Left lung (tissue), 10 donors: ENCODE data around the gene MAN2A1. TPM values are rescaled to one million over a fixed set of nuclear protein-coding genes. Genes with fewer than 3 reads are reported as not detected.
A peak's percentile ranks its signal among the peaks of the same experiment; 100 is the strongest.

Experiments
- ATAC-seq: fragments of 200-7000 bp; cut with Tn5 transposase; one replicate; pipeline ENCODE4 v1.9.1; 2020; ENCODE audit warnings: moderate library complexity
- DNase-seq, 4 donors: peaks; one replicate each; pipeline ENCODE4 v3.0.0-alpha.2; 2013 to 2020
- H3K27ac ChIP-seq, 2 donors: fragments of 200-600 bp; sonication (generic) in 1 of 2; one replicate each; pipeline versions ENCODE4 v1.5.0 to v1.8.0; 2020 to 2021
- H3K27me3 ChIP-seq, 2 donors: fragments of 200-600 bp; sonication (generic) in 1 of 2; one replicate each; pipeline versions ENCODE4 v1.5.0 to v1.8.0; 2020 to 2021
- H3K36me3 ChIP-seq, 2 donors: fragments of 200-600 bp; sonication (generic) in 1 of 2; one replicate each; pipeline versions ENCODE4 v1.5.0 to v1.8.0; 2020 to 2021
- H3K4me1 ChIP-seq, 2 donors: fragments of 200-600 bp; one replicate each; pipeline ENCODE4 v1.8.0; 2021
- H3K4me3 ChIP-seq, 2 donors: fragments of 200-600 bp; sonication (generic) in 1 of 2; one replicate each; pipeline versions ENCODE4 v1.5.0 to v1.8.0; 2020 to 2021; ENCODE audit warnings: mild to moderate bottlenecking in 1 of 2
- H3K9me3 ChIP-seq, 2 donors: fragments of 200-600 bp; sonication (generic) in 1 of 2; one replicate each; pipeline versions ENCODE4 v1.5.0 to v1.8.0; 2020 to 2021
- CTCF ChIP-seq, 2 donors: fragments of 200-600 bp; sonication (generic) in 1 of 2; IDR thresholded peaks; one replicate each; pipeline versions ENCODE4 v1.5.0 to v1.8.0; 2021; ENCODE audit warnings: antibody characterized with exemption in 2 of 2
- intact Hi-C, 2 donors: fragments of 100-400 bp; cut with DNase I; formaldehyde crosslinking; loops; one replicate each; pipeline versions ENCODE4 v1.11.2 to v1.14.2; 2022
- polyA plus RNA-seq, 6 donors: library from polyadenylated mRNA; unstranded; fragments of 120-200 nt; gene quantifications; one replicate each; pipeline ENCODE4 v1.2.1, GENCODE V29; 2013; ENCODE audit not compliant: insufficient read length in 6 of 6
- total RNA-seq, 2 donors: library from RNA; stranded (reverse); fragmentation: NEBNext Ultra II Directional; extraction: Animal tissue kit (Norgen Biotek cat#: 25700); gene quantifications; one replicate each; pipeline ENCODE4 v1.2.1, GENCODE V29; 2021
- donor health status: DM: no; HTN: yes; CAD: no.
- donor health status: DM: no; HTN: no; CAD: no.

MAN2A1 gene
- total and polyA plus RNA-seq, 8 donors: 42.2 to 54.7 (median 47.9) TPM

GRCh38 chr5:109723606-109724005, 33.9 kb downstream of the MAN2A1 start:
- no peak overlapping the region for H3K27ac ChIP-seq
- no peak overlapping the region for H3K4me3 ChIP-seq
- intact Hi-C loops: no loop called here

GRCh38 chr5:109725135-109725534, 35.4 kb downstream of the MAN2A1 start:
- no peaks in the 10 kb centered on the region for H3K27me3 ChIP-seq
- no peak for TF ChIP-seq CTCF (IDR thresholded peaks at IDR 0.05)
- H3K9me3 ChIP-seq: no peaks in the 10 kb centered on the region
- no peak for DNase-seq
- peaks cover 0 to 5% of the 10 kb centered on the region in 2 donors for H3K36me3 ChIP-seq
- no peak overlapping the region for H3K27ac ChIP-seq
- ATAC-seq: no peak
- H3K4me1 ChIP-seq: no peaks in the 10 kb centered on the region
- intact Hi-C loops: no loop called here
- no peak overlapping the region for H3K4me3 ChIP-seq

More at GRCh38 chr5:109723606-109724005, 33.9 kb downstream of the MAN2A1 start:
- DNase-seq: no peak
- ATAC-seq: no peak
- Histone ChIP-seq H3K36me3 (no peaks in the 10 kb centered on the region), H3K4me1 (no peaks in the 10 kb centered on the region), H3K9me3 (no peaks in the 10 kb centered on the region), H3K27me3 (no peaks in the 10 kb centered on the region)
- no peak for TF ChIP-seq CTCF (IDR thresholded peaks at IDR 0.05)

- Histone ChIP-seq H3K9me3 (no peaks in the 10 kb centered on the region), H3K4me3 (no peak overlapping the region), H3K4me1 (peaks cover 6 to 23% of the 10 kb centered on the region in 2 donors), H3K36me3 (no peaks in the 10 kb centered on the region), H3K27me3 (no peaks in the 10 kb centered on the region), H3K27ac (no peak overlapping the region)
- intact Hi-C loops: no loop called here
- TF ChIP-seq CTCF (IDR thresholded peaks at IDR 0.05): no peak
- DNase-seq (no peak), ATAC-seq (peak; percentile 26)
These were observed 50.3 kb downstream of the MAN2A1 start for GRCh38 chr5:109739741-109740728.

- H3K4me3 ChIP-seq: no peak overlapping the region
- H3K27me3 ChIP-seq: no peaks in the 10 kb centered on the region
- H3K27ac ChIP-seq: no peak overlapping the region
- intact Hi-C loops: no loop called here
- ATAC-seq: no peak
- H3K9me3 ChIP-seq: no peaks in the 10 kb centered on the region
- TF ChIP-seq CTCF (IDR thresholded peaks at IDR 0.05): no peak
- peaks cover 6 to 23% of the 10 kb centered on the region in 2 donors for H3K4me1 ChIP-seq
- no peak for DNase-seq
- no peaks in the 10 kb centered on the region for H3K36me3 ChIP-seq
These were observed 51.2 kb downstream of the MAN2A1 start for GRCh38 chr5:109740966-109741365.

- intact Hi-C loops: no loop called here
- Histone ChIP-seq H3K9me3 (no peaks in the 10 kb centered on the region), H3K36me3 (no peaks in the 10 kb centered on the region), H3K27ac (no peak overlapping the region), H3K27me3 (no peaks in the 10 kb centered on the region), H3K4me1 (peaks cover 6 to 23% of the 10 kb centered on the region in 2 donors), H3K4me3 (no peak overlapping the region)
- ATAC-seq: no peak
- no peak for TF ChIP-seq CTCF (IDR thresholded peaks at IDR 0.05)
- no peak for DNase-seq
These were observed 51.7 kb downstream of the MAN2A1 start for GRCh38 chr5:109741390-109741789.
